GM11168 (cell line): ENCODE measurements around the gene CALML6.
"Not testable (repeated sequence)": the region's sequence is repeated elsewhere in the genome, so short reads cannot be mapped to it uniquely, and the experiment has no call there.

Experiments used
- in situ Hi-C: fragments of 300-500 bp; cut with MboI; formaldehyde crosslinking; loops from one replicate; pipeline ENCODE4 v1.12.0; 2022; ENCODE audit warnings: low sequenced_read_pairs; ENCODE audit not compliant: unreplicated experiment

The CALML6 gene

DNA sequence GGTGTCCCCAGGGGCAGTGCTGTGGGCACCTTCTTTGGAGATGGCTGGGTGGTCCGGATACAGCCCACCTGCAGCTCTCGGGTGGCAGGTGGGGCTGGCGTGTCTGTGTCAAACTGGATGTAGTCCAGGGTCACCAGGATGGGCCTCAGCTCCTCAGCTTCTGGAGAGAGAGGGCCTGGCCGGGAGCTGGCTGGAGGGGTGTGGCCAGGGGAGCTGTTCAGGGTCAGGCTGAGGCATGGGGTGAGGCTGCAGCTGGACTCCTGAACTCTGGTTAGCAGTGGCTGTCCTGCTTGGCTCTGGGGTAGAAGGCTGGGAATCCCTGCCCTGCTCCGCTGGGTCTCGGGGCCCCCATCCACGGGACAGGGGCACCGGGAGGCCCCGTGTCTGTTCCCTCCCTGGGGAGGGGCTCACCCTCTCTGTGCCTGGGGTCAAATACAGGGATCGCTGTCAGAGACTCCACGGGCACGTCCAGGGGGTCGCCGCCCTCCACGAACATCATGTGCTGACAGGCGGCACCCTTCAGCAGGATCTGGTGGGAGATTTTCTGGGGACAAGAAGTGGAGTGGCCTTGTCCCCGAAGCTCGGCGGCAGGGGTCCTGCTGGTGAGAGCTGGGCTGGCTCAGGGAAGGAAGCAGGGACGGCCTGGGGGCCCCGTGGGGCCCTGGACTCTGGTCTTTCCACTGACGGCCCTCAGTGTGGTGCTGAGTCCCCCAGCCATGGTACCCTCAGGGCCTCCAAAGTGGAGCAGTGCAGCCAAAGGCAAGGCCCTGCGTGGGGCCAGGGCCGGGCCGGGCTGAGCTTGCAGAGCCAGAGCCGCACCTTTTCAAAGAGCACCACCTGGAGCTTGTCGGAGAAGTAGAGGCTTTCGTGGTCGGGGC, 8.1 kb downstream of the CALML6 start:
- in situ Hi-C loops = no loop called here

DNA sequence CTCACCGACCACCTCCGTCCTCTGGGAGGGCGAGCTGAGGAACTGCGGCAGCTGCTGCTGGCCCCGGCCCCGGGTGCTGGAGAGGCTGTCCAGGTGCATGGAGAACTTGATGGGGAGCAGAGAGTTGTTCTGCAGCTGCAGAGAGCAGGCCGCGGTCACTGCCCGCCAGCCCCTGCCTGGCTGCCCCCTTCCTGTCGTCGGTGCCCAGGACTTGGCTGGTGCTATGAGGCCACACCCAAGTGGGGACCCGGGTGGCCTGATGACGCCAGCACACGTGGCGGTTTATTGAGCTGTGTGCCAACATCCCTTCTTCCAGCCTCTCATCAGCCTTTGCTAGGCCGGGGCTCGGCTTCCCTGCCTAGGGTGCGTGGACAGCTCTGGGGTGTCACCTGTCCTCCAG, 9.3 kb downstream of the CALML6 start:
- in situ Hi-C loops = no loop called here

- in situ Hi-C loops = no loop called here
Measured at GRCh38 chr1:1924849-1925248, 9.8 kb downstream of the CALML6 start.

DNA sequence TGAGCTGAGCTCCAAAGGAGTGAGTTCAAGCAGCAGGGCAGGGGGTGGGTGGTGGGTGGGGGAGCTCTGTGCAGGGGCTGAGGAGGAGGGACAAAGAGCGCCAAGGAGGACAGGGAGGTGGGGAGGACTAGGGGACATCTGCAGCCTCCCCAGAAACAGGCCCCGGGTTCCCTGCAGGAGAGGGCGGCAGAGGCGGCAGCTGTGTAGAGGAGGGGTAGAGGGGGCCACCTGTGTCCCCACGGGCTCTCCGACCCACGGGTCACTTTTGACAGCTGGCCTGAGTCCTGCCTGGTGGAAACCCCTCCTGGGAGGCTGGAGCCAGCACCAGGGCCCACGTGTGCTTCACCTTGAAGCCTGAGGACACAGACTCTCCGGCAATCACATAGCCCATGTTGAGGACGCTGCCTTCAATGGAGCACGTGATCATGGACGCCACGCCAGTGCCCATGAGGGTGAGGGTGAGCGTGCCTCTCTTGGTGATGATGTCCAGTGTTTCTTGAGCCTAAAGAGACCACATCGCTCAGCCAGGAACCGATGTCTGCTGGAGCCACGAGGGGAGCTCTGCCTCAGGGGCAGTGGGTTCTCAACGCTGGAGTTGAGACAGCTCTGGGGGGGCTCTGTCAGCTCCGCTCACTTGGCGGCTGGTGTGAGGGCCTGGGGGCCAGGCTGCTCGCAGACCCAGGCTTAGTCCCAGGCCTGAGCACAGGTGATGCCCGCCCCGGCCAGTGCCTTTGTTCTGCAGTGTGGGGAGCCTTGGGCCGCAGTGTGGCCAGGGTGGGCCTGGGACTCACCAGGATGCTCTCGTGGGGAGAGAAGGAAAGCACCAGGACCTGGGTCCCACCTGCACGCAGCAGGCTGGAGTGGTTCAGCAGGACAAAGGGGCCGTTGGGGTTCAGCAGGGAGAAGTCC, 10.6 kb downstream of the CALML6 start:
- in situ Hi-C loops = no loop called here

- in situ Hi-C loops = no loop called here
Measured at GRCh38 chr1:1926346-1926811, 11.3 kb downstream of the CALML6 start.

DNA sequence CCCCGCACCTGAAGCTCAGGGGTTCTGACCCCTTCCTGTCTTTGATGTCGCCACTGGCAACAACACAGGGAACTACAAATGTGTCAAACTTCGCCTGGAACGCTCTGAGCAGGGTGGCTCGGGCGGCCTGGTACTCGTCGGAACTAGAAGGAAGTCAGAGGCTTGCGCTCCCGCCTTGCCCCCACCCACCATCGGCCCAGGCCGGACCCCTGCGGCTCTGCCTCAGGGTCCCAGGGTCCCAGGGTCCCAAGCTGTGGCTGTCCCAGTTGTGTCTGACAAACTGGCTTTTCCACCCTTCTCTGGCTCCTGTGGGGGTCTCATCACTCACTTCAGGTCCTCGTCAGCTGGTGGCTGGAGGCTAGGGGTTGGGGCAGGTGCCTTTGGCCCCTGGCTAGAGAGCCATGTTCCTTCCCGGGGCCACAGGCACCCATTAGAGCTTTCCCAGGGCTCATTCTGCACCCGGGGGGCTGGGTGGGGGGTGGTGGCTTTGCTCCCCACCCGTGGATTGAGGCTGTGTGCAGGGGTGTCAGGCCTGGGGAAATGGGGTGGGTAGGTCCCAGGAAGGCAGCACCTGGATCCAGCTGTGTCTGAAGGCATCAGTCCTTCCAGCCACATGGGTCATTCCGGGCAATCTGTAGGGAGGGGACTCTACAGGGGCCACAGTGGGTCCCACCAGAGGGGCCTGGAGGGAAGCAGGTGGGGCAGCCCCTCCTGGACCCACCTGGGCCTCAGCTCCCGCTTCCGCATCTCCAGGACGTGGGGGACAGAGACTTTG, 12.0 kb downstream of the CALML6 start:
- in situ Hi-C loops = no loop called here

DNA sequence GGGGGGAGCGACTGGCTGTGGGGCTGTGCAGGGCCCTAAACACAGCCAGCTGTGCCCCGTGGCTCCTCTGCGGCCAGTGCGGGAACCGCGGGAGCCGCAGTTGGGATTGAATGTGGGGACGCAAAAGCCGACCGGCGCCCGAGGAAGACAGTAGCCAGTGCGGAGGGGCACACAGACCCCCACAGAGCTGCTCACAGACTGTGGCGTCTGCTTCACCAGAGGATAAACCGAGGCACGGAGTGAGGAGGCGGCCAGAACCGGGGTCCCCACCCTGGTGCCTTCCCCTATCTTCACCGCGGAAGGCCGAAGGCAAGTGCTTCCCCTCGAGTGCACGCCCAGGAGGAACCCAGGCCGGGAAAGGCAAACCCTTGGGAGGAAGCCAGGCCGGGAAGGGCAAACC, 12.7 kb downstream of the CALML6 start:
- in situ Hi-C loops = no loop called here

- in situ Hi-C loops = no loop called here
Measured at GRCh38 chr1:1928231-1929101, 13.4 kb downstream of the CALML6 start.

GRCh38 chr1:1929102-1929638, 14.1 kb downstream of the CALML6 start:
- in situ Hi-C loops = no loop called here

- in situ Hi-C loops = no loop called here
Measured at GRCh38 chr1:1929639-1930545, 14.8 kb downstream of the CALML6 start.

DNA sequence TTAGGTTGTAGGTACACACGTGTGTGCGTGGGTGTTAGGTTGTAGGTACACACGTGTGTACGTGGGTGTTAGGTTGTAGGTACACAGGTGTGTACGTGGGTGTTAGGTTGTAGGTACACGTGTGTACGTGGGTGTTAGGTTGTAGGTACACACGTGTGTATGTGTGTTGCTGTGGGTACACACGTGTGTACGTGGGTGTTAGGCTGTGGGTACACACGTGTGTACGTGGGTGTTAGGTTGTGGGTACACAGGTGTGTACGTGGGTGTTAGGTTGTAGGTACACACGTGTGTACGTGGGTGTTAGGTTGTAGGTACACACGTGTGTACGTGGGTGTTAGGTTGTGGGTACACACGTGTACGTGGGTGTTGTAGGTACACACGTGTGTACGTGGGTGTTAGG, 19.8 kb downstream of the CALML6 start:
- in situ Hi-C loops = not testable (repeated sequence)

DNA sequence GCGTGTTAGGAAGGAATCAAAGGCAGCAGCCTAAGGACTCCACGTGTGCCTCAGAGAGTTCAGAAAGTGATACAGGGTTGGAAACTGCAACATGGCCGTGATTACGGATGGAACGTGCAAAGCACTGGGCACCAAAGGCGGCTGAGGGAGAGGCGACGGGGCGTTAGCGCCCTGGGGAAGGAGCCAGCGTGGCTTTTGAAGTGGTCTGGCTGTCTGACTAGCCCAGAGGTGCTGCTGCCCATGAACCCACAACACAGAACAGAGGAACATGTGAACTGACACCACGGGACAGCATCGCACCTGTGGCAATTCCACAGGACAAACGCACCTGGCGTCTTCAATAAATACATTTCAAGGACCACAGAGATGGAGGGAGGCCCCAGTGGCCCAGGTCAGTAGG, 22.0 kb downstream of the CALML6 start:
- in situ Hi-C loops = no loop called here

- in situ Hi-C loops = no loop called here
Measured at GRCh38 chr1:1937549-1938275, 22.7 kb downstream of the CALML6 start.

DNA sequence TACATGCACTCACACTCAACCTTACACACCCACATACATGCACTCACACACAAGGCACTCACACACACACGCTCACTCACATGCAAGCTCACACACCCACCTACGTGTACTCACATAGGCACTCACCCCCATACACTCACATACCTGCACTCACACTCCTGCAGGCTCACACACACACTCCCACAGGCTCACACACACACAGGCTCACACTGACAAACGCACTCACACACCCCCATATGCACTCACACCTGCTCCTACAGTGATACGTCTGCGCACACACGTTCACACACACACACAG, 23.2 kb downstream of the CALML6 start:
- in situ Hi-C loops = no loop called here

DNA sequence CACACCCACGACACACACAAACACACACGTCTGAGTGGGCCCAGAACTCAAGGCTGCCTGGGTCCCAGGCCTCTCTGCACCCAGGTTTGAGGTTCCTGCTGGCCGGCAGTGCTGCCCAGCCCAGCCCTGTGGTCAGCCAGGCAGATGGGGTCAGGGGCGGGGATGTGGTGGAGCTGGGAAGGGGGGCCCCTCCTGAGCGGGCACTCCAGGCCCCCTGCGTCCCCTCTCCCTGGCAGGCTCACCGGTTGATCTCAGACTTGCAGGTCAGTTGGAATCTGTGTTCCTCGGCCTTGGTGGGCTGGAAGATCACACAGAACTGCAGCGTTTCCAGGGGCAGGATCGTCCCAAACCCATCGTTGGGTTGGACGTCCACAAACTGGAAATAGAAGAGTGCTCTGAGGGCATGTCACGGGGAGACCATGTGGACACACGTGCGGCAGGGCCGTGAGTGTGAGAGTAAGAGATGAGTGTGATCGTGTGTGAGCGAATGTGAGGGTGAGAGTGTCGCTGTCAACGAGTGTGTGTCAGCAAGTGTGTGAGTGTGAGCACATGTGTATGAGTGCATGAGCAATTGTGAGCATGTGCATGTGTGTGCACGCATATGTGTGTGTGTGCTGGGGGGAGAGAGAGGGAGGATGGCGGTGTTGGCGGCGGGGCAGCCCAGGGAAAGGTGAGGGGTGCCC, 23.7 kb downstream of the CALML6 start:
- in situ Hi-C loops = no loop called here

GRCh38 chr1:1939296-1940122, 24.4 kb downstream of the CALML6 start:
- in situ Hi-C loops = no loop called here

GRCh38 chr1:1940123-1940425, 25.0 kb downstream of the CALML6 start:
- in situ Hi-C loops = no loop called here
